Activated CD4-positive, alpha-beta T cell treated with anti-CD3 and anti-CD28 coated beads for 36 hours (primary cell): Measurements from ENCODE around the gene PNMT. TPM values are rescaled to one million over a fixed set of nuclear protein-coding genes. Genes with fewer than 3 reads are reported as not detected.

Experiments used
- ATAC-seq: fragments of 200-7000 bp; cut with Tn5 transposase; one replicate; pipeline ENCODE4 v1.10.0; 2021; ENCODE audit warnings: mild to moderate bottlenecking, moderate library complexity
- CTCF ChIA-PET: fragments of 350-600 bp; sonication (Branson Sonifier 250); formaldehyde crosslinking; loops from one replicate; lab custom pipeline; 2021; ENCODE audit warnings: antibody characterized with exemption; lab: Charles Lee
- POLR2A ChIA-PET: fragments of 350-600 bp; sonication (Branson Sonifier 250); formaldehyde crosslinking; loops from one replicate; lab custom pipeline; 2021; ENCODE audit warnings: antibody characterized with exemption, inconsistent platforms; lab: Charles Lee
- DNase-seq: peaks from one replicate; pipeline ENCODE4 v3.0.0-alpha.2; 2020
- H3K27ac Mint-ChIP-seq: one replicate; pipeline ENCODE4 v1.8.0; 2021; ENCODE audit warnings: mixed read lengths
- H3K27me3 Mint-ChIP-seq: one replicate; pipeline ENCODE4 v1.8.0; 2021; ENCODE audit warnings: mixed read lengths
- H3K36me3 Mint-ChIP-seq: one replicate; pipeline ENCODE4 v1.8.0; 2021; ENCODE audit warnings: low read depth, mixed read lengths
- H3K4me1 Mint-ChIP-seq: one replicate; pipeline ENCODE4 v1.8.0; 2021; ENCODE audit warnings: mixed read lengths
- H3K4me3 Mint-ChIP-seq: one replicate; pipeline ENCODE4 v1.8.0; 2021; ENCODE audit warnings: mild to moderate bottlenecking, moderate library complexity, mixed read lengths
- H3K9me3 Mint-ChIP-seq: one replicate; pipeline ENCODE4 v1.8.0; 2021; ENCODE audit warnings: low read depth, mixed read lengths
- intact Hi-C, 2 experiments: fragments of 100-400 bp; cut with DNase I in 1 of 2; cut with micrococcal nuclease in 1 of 2; formaldehyde crosslinking; loops; one replicate each; pipeline versions ENCODE4 v1.14.2 to v1.15.1; 2022 to 2024; cut with DNase I, micrococcal nuclease
- total RNA-seq, 2 experiments: library from RNA; stranded (reverse); gene quantifications; one replicate each; pipeline ENCODE4 v1.2.3, GENCODE V29; 2021

Gene PNMT
- total RNA-seq, 2 experiments from 2014 or later: not detected

DNA sequence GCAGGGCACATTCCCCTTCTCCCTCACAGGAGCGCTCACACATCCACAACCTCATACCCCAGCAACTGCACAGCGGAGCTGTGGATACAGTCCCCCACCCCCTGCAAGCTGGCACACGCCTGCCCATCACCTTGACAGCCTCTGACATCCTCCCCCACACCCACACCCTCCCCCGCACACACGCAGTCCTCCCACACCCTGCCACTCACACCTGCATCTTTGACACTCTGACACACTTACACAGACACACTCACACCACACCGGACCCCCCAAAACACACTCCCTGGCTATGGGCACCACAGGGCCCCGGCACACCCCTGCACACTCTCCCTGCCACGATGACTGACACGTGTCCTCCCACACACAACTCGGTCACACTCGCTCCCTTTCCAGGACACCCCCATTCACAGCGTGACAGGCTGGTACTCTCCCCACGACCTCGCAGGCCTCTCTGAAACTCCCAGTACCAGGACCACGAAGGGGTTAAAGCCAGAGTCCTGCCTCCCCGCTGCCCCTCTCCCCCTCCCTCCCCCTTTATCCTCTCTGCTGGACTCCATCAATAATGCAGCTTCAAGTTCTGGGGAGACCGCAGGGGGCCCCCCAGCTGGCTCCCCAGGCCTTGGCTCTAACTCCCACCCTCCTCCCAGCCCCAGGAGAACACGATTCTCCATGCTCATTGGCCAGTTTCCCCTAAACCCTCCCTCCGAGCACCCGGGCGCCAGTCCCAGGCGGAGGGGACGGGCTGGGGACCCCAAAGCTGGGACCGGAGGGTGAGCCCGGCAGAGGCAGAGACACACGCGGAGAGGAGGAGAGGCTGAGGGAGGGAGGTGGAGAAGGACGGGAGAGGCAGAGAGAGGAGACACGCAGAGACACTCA lies 41.8 kb upstream of the PNMT start, which contains the start of gene PPP1R1B:
Gene PPP1R1B (plus strand): TSS at position 782 of the 876 bp plus-strand sequence. CDS start 441 bp downstream, outside the sequence.
- H3K4me1 Mint-ChIP-seq: peaks cover 32% of the 10 kb centered on the region

DNA sequence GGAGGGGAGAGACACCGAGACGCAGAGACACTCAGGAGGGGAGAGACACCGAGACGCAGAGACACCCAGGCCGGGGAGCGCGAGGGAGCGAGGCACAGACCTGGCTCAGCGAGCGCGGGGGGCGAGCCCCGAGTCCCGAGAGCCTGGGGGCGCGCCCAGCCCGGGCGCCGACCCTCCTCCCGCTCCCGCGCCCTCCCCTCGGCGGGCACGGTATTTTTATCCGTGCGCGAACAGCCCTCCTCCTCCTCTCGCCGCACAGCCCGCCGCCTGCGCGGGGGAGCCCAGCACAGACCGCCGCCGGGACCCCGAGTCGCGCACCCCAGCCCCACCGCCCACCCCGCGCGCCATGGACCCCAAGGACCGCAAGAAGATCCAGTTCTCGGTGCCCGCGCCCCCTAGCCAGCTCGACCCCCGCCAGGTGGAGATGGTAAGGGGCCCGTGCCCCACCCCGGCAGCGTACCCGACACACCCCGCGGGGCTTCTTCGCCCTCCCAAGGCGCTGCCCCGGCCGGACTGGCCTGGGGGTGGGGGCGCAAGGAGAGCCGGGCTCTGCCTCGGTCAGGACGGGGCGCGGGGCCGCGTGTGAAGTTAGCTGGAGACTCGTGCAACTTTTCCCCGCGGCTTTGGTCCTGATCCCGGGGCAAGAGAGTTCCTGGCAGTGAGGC lies 41.1 kb upstream of the PNMT start:
- no peak for DNase-seq
- intact Hi-C loops: loop anchor here in 1 of 2 experiments (10.0 kb wide), 1 partner anchor 422 kb away; the partner anchor contains the start of gene RPL19
- no peaks in the 10 kb centered on the region for H3K9me3 Mint-ChIP-seq
- H3K27me3 Mint-ChIP-seq: peaks cover 36% of the 10 kb centered on the region
- ChIA-PET CTCF (interaction anchor here (0.5 to 1.2 kb wide), 5 partner anchors 8 to 418 kb away, joined by 3 to 4 read pairs (median 3); no protein-coding TSS in a partner anchor), POLR2A (no interaction called here)
- peak overlapping the region; percentile 50 for H3K4me3 Mint-ChIP-seq
- H3K27ac Mint-ChIP-seq: no peak overlapping the region
- peaks cover 32% of the 10 kb centered on the region for H3K4me1 Mint-ChIP-seq
- no peaks in the 10 kb centered on the region for H3K36me3 Mint-ChIP-seq
- no peak for ATAC-seq

More for the DNA sequence above, 41.8 kb upstream of the PNMT start, which contains the start of gene PPP1R1B:
- peak; percentile 57 for DNase-seq
- H3K9me3 Mint-ChIP-seq: no peaks in the 10 kb centered on the region
- H3K4me3 Mint-ChIP-seq: peak within 1 kb of the TSS; percentile 50
- peaks cover 35% of the 10 kb centered on the region for H3K27me3 Mint-ChIP-seq
- peak; percentile 5 for ATAC-seq
- H3K27ac Mint-ChIP-seq: no peak within 1 kb of the TSS
- CTCF ChIA-PET: interaction anchor here (0.5 to 10.2 kb wide), 7 partner anchors 9 to 468 kb away, joined by 3 to 181 read pairs (median 3); partner anchors contain the start of genes PGAP3 and STARD3
- intact Hi-C loops: loop anchor here in 1 of 2 experiments (10.0 kb wide), 1 partner anchor 422 kb away; the partner anchor contains the start of gene RPL19
- H3K36me3 Mint-ChIP-seq: no peaks in the 10 kb centered on the region
- POLR2A ChIA-PET: no interaction called here

DNA sequence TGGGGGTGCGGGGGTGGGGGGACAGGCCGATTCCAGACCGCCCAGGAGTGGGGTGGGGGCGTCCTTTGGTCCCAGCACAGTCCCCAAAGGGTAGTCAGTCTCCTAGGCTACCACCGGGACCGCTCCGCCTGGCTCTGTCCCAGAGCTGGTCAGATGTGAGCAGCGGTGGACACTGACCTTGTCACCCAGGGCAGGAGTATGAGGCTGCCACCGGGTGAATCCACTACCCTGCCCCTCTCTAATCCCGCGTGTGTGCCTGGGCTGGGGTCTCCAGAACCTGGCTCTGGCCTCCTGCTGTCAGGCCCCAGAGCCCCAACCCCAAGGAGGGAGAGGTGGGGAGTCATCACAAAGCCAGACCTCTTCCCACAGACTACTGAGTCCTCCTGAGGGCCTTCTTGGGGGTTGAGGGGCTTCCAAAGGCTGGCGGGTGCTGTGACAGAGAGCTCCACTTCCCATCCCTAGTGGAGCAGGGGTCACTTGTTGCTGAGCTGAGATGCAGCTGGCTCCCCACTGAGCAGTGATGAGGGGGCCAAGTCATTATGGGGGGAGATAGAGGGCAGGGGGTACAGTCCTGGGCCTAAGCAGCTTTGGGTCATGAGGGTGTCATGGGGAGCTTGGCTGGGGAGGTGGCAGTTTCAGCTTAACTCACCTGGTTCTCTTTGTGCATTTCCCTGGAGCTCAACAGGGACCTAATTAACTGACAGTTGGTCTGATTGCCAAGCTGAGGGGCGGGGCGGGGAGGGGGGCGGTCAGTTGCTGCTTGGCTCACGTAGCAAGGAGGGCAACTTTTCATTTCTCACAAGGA lies 40.3 kb upstream of the PNMT start:
- intact Hi-C loops: loop anchor here in 1 of 2 experiments (10.0 kb wide), 1 partner anchor 423 kb away; the partner anchor contains the start of gene RPL19

DNA sequence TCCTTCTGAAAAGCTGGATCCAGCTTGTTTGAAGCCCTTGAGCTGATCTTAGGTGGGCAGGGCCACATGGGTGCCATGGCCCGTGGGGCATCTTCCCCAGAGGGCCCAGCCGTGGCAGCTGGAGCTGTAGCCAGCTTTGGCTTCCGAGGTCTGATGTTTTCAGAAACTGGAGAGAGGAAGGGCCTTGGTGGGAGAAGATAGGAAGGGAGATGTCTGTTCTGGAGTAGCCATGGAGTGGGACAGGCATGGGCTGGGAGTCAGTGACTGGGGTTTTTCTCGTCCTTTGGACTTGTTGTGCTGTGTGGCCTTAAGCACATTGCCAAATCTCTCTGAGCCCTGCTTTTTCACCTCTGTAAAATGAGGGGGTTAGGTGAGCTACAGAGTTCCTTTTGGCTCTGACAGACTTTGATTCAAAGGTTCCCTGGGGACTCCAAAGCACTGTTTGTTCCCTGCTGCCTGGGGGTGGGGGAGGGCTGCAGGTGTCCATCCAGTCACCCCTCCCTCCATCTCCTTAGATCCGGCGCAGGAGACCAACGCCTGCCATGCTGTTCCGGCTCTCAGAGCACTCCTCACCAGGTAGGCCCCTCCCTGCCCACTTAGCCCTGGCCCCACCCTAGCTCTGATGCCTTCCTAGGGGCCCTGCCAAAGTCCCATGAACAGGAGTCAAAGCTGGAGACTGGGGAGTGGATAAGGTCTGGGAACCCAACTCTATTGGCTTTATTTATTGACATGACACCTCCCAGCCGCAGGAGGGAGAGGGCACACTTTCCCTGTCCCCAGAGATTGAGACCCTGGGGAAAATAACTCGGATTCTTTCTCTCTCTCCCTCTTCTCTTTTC lies 39.4 kb upstream of the PNMT start:
- H3K27me3 Mint-ChIP-seq: peaks cover 36% of the 10 kb centered on the region
- ATAC-seq: no peak

More for the DNA sequence above, 40.3 kb upstream of the PNMT start:
- DNase-seq: no peak
- ChIA-PET POLR2A (no interaction called here), CTCF (interaction anchor here (0.6 to 1.4 kb wide), 8 partner anchors 9 to 374 kb away, joined by 3 to 5 read pairs (median 4); no protein-coding TSS in a partner anchor)
- Mint-ChIP-seq H3K9me3 (no peaks in the 10 kb centered on the region), H3K27me3 (peaks cover 36% of the 10 kb centered on the region), H3K36me3 (no peaks in the 10 kb centered on the region), H3K4me1 (peaks cover 26% of the 10 kb centered on the region), H3K27ac (no peak overlapping the region), H3K4me3 (no peak overlapping the region)
- no peak for ATAC-seq

DNA sequence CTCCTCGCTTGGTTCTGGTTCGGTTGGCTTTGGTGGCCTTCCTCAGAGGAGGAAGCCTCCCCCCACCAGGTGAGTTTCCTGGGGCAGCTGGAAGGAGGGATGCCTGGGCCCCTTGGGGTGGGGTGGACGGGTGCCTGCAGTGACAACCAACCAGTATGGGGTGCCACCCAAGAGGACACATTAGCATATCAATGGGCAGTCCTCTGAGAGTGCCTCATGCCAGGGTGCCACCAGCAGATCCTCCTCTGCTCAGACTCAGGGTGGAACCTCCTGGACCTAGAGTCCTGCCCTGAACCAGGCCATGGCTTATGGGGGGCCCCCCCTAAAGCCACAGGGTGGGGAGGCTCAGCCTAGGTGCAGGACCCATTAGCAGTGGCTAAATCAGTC lies 38.8 kb upstream of the PNMT start:
- Mint-ChIP-seq H3K9me3 (no peaks in the 10 kb centered on the region), H3K4me1 (peaks cover 20% of the 10 kb centered on the region), H3K27ac (no peak overlapping the region), H3K36me3 (no peaks in the 10 kb centered on the region), H3K27me3 (peaks cover 35% of the 10 kb centered on the region), H3K4me3 (no peak overlapping the region)
- ChIA-PET POLR2A (no interaction called here), CTCF (interaction anchor here (11.1 kb wide), 1 partner anchor 8 kb away, joined by 181 read pairs; no protein-coding TSS in a partner anchor)
- DNase-seq: no peak
- intact Hi-C loops: loop anchor here in 1 of 2 experiments (10.0 kb wide), 1 partner anchor 425 kb away; the partner anchor contains the start of gene RPL19
- ATAC-seq: no peak

More for the DNA sequence above, 39.4 kb upstream of the PNMT start:
- ChIA-PET POLR2A (no interaction called here), CTCF (interaction anchor here (0.7 to 1.4 kb wide), 7 partner anchors 10 to 374 kb away, joined by 3 to 5 read pairs (median 4); no protein-coding TSS in a partner anchor)
- DNase-seq: no peak
- intact Hi-C loops: loop anchor here in 1 of 2 experiments (10.0 kb wide), 1 partner anchor 424 kb away; the partner anchor contains the start of gene RPL19
- Mint-ChIP-seq H3K27ac (no peak overlapping the region), H3K4me1 (peaks cover 19% of the 10 kb centered on the region), H3K9me3 (no peaks in the 10 kb centered on the region), H3K36me3 (no peaks in the 10 kb centered on the region), H3K4me3 (no peak overlapping the region)

DNA sequence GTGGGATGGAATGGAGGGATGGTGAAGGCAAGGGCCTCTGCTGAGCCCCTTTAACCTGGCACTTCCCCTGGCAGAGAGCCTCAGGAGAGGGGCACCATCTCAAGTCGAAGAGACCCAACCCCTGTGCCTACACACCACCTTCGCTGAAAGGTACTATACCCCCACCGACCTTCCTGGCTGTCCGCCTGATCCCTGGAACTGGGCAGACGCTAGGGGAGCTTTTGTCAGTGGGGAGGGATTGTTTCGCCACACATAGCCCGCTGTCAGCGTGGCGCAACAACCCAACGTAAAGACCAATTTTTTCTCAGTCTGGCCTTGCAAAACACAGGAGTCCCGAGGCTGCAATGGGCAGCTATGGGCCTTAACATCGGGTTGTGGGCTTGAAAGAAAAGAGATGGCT lies 38.4 kb upstream of the PNMT start:
- POLR2A ChIA-PET: no interaction called here
- Mint-ChIP-seq H3K27me3 (peaks cover 32% of the 10 kb centered on the region), H3K9me3 (no peaks in the 10 kb centered on the region), H3K4me3 (no peak overlapping the region), H3K4me1 (peaks cover 21% of the 10 kb centered on the region), H3K27ac (no peak overlapping the region), H3K36me3 (no peaks in the 10 kb centered on the region)
- ATAC-seq: no peak
- CTCF ChIA-PET: interaction anchor here (1.6 to 11.1 kb wide), 2 partner anchors 9 to 100 kb away, joined by 4 to 181 read pairs; partner anchors contain the start of gene MIEN1
- DNase-seq: no peak
- intact Hi-C loops: loop anchor here (10.0 kb wide), 2 partner anchors 395 to 425 kb away; partner anchors contain the start of gene RPL19 (in 1 of the 2)

DNA sequence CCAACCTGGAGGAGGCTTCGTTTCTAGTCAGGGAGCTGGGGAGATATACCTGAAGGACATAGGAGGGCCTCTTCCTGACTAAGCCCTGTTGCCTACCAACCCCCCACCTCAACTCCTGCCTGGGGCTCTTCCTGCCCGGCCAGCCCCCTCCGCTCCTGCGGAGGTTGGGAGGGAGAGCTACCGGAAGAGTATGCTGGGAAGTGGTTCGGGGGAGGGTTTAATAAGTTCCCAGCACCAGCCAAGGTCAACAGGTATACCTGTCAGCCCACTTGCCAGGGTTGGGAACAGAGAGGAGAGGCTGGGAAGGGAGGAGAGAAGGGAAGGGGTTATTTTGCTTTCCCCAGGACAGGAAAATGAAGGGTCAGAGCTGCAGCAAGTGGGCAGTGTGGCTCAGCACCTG lies 36.9 kb upstream of the PNMT start:
- peaks cover 20% of the 10 kb centered on the region for H3K27me3 Mint-ChIP-seq
- intact Hi-C loops: loop anchor here in 1 of 2 experiments (10.0 kb wide), 1 partner anchor 397 kb away; no protein-coding TSS in a partner anchor
- H3K27ac Mint-ChIP-seq: no peak overlapping the region
- CTCF ChIA-PET: interaction anchor here (1.6 to 11.1 kb wide), 3 partner anchors 10 to 98 kb away, joined by 4 to 181 read pairs (median 25); partner anchors contain the start of gene MIEN1
- H3K4me1 Mint-ChIP-seq: peaks cover 22% of the 10 kb centered on the region
- H3K4me3 Mint-ChIP-seq: no peak overlapping the region
- ATAC-seq (no peak), DNase-seq (no peak)
- H3K9me3 Mint-ChIP-seq: no peaks in the 10 kb centered on the region
- H3K36me3 Mint-ChIP-seq: no peaks in the 10 kb centered on the region
- POLR2A ChIA-PET: no interaction called here

DNA sequence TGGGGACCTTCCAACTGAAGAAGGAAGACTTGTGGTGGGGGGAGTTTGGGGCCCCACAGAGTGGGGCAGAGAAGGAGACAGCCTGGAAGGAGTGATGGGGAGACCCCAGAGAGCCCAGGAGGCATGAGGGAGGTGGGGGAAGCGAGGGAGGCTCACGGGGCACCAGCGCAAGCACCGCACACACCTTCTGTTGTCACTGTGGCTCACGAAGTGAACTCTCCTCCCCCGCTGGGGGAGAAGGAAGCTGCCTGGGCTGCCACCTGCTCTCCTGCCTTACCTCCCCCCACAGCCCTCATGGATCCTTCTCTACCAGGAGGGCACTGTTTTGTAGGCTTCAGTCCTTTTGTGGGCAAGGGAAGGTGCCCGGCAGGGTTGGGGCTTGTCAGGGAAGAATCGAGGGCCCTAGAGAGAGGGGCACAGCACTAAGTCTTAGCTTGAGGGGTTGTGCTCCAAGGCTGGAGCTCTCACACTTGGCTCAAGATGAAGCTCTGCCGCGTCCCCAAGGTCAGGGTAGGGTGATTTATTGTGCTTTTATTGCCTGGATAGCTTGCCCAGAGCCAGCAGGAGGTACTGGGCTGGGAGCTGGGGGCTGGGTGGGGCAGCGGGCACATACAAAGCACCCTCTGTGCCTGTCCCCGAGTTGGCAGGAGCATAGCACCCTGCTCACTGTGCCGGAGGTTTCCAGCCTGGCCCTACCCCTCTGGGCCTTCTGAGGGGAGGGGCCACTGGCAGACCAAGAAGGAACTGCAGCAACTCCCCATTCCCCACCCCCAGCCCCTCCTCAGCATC lies 35.9 kb upstream of the PNMT start:
- ChIA-PET POLR2A (no interaction called here), CTCF (interaction anchor here (0.5 to 11.1 kb wide), 8 partner anchors 11 to 421 kb away, joined by 3 to 181 read pairs (median 4); partner anchors contain the start of gene PNMT)
- intact Hi-C loops: loop anchor here in 1 of 2 experiments (10.0 kb wide), 1 partner anchor 398 kb away; no protein-coding TSS in a partner anchor
- peak overlapping the region; percentile 26 for H3K27ac Mint-ChIP-seq
- no peaks in the 10 kb centered on the region for H3K9me3 Mint-ChIP-seq
- peaks cover 20% of the 10 kb centered on the region for H3K4me1 Mint-ChIP-seq
- H3K27me3 Mint-ChIP-seq: peaks cover 17% of the 10 kb centered on the region
- DNase-seq (no peak), ATAC-seq (no peak)
- H3K4me3 Mint-ChIP-seq: no peak overlapping the region
- no peaks in the 10 kb centered on the region for H3K36me3 Mint-ChIP-seq
